DMS 273 (cell line): ENCODE results near the gene NOXA1.

ENCODE experiments used
- DNase-seq: peaks from one replicate; lab custom pipeline; 2025; ENCODE audit not compliant: unreplicated experiment; lab: John Stamatoyannopoulos, UW

NOXA1 gene

GRCh38 chr9:137454145-137454596 lies 31.0 kb downstream of the NOXA1 start:
- no peak for DNase-seq

- peak; percentile 36 for DNase-seq
These were observed 31.6 kb downstream of the NOXA1 start for GRCh38 chr9:137454597-137455358.

- no peak for DNase-seq
These were observed 32.3 kb downstream of the NOXA1 start for GRCh38 chr9:137455359-137455991.

- DNase-seq = no peak
These were observed 33.1 kb downstream of the NOXA1 start for GRCh38 chr9:137456061-137456863.

- DNase-seq = no peak
These were observed 33.7 kb downstream of the NOXA1 start for GRCh38 chr9:137456864-137457405.

GRCh38 chr9:137457406-137458193 lies 34.4 kb downstream of the NOXA1 start:
- no peak for DNase-seq

- peak; percentile 93 for DNase-seq
These were observed 35.3 kb downstream of the NOXA1 start for GRCh38 chr9:137458194-137459151.

GRCh38 chr9:137459152-137459600 lies 36.0 kb downstream of the NOXA1 start, which contains the start of gene NSMF:
Gene NSMF (minus strand): TSS chr9:137459334. CDS start chr9:137459102, 232 bp downstream.
- DNase-seq = peak; percentile 96

GRCh38 chr9:137459601-137460362 lies 36.6 kb downstream of the NOXA1 start:
- no peak for DNase-seq

- no peak for DNase-seq
These were observed 37.4 kb downstream of the NOXA1 start for GRCh38 chr9:137460363-137461315.

- DNase-seq = no peak
These were observed 38.1 kb downstream of the NOXA1 start for GRCh38 chr9:137461316-137461662.

- DNase-seq = no peak
These were observed 38.6 kb downstream of the NOXA1 start for GRCh38 chr9:137461663-137462395.

- no peak for DNase-seq
These were observed 39.3 kb downstream of the NOXA1 start for GRCh38 chr9:137462396-137462985.

GRCh38 chr9:137462986-137463930 lies 40.1 kb downstream of the NOXA1 start:
- DNase-seq = peak; percentile 87

- DNase-seq = no peak
These were observed 40.7 kb downstream of the NOXA1 start for GRCh38 chr9:137463931-137464290.
